B cell (primary cell): ENCODE results near the gene SUPT7L. TPM values are rescaled to one million over a fixed set of nuclear protein-coding genes. Genes with fewer than 3 reads are reported as not detected.

Experiments
- ATAC-seq: fragments of 200-7000 bp; cut with Tn5 transposase; one replicate; pipeline ENCODE4 v1.10.0; 2021; ENCODE audit warnings: low read depth, mild to moderate bottlenecking, moderate number of reproducible peaks, moderate library complexity
- CTCF ChIA-PET: fragments of 350-600 bp; sonication (Branson Sonifier 250); formaldehyde crosslinking; loops from one replicate; lab custom pipeline; 2021; ENCODE audit warnings: antibody characterized with exemption, inconsistent platforms; lab: Charles Lee
- POLR2A ChIA-PET: fragments of 350-600 bp; sonication (Branson Sonifier 250); formaldehyde crosslinking; loops from one replicate; lab custom pipeline; 2021; ENCODE audit warnings: antibody characterized with exemption; lab: Charles Lee
- DNase-seq: peaks from one replicate; pipeline ENCODE4 v3.0.0; 2013
- H2AFZ ChIP-seq: 2 replicates; pipeline ENCODE4 v1.6.1; 2012; ENCODE audit warnings: mild to moderate bottlenecking, low read depth, low read length; ENCODE audit not compliant: insufficient read depth, poor library complexity, severe bottlenecking
- H3K27ac ChIP-seq, 2 donors: 1 replicate in 1 of 2; 2 replicates in 1 of 2; pipeline ENCODE4 v1.5.1; 2012 to 2013; ENCODE audit warnings: low read length in 2 of 2, mild to moderate bottlenecking in 2 of 2, moderate library complexity in 1 of 2
- H3K27me3 ChIP-seq, 4 experiments: fragments of 200-600 bp in 1 of 4; sonication (generic) in 1 of 4; replicated peaks in 1 of 4; 1 replicate in 2 of 4; 2 replicates in 2 of 4; pipeline versions ENCODE4 v1.6.1 to v1.7.0; 2013 to 2016; ENCODE audit warnings: low read length in 3 of 4, mild to moderate bottlenecking in 2 of 4, mixed read lengths in 1 of 4, moderate library complexity in 1 of 4; ENCODE audit not compliant: insufficient read depth in 4 of 4, control insufficient read depth in 3 of 4; ENCODE audit errors: control extremely low read depth in 1 of 4
- H3K36me3 ChIP-seq, 2 experiments: replicated peaks in 1 of 2; 1 replicate in 1 of 2; 2 replicates in 1 of 2; pipeline versions ENCODE4 v1.6.1 to v1.7.1; 2013; ENCODE audit warnings: low read length in 1 of 2; ENCODE audit not compliant: insufficient read depth in 2 of 2, control insufficient read depth in 1 of 2; ENCODE audit errors: control extremely low read depth in 1 of 2, extremely low read depth in 1 of 2
- H3K4me1 ChIP-seq, 2 donors: fragments of 200-600 bp in 1 of 2; sonication (generic) in 1 of 2; 1 replicate in 1 of 2; 2 replicates in 1 of 2; pipeline versions ENCODE4 v1.5.1 to v1.6.1; 2013 to 2017; ENCODE audit warnings: low read length in 2 of 2; ENCODE audit not compliant: control insufficient read depth in 2 of 2, insufficient read depth in 2 of 2
- H3K4me2 ChIP-seq: replicated peaks from 2 replicates; pipeline ENCODE3; 2012; ENCODE audit warnings: mild to moderate bottlenecking, low read depth, low read length; ENCODE audit not compliant: poor library complexity, severe bottlenecking
- H3K4me3 ChIP-seq, 5 experiments: fragments of 200-600 bp in 1 of 5; sonication (generic) in 1 of 5; 1 replicate in 3 of 5; 2 replicates in 2 of 5; pipeline versions ENCODE4 v1.5.1 to v1.7.0; 2011 to 2016; ENCODE audit warnings: low read length in 4 of 5, mild to moderate bottlenecking in 4 of 5, low read depth in 2 of 5, control low read depth in 1 of 5, moderate library complexity in 1 of 5; ENCODE audit not compliant: insufficient read depth in 1 of 5; ENCODE audit errors: control extremely low read depth in 1 of 5, extremely low read depth in 1 of 5
- H3K79me2 ChIP-seq: fragments of 200-600 bp; sonication (generic); one replicate; pipeline ENCODE4 v1.6.0; 2016; ENCODE audit warnings: low read length; ENCODE audit not compliant: control insufficient read depth, insufficient read depth
- H3K9ac ChIP-seq: fragments of 200-600 bp; sonication (generic); 2 replicates; pipeline ENCODE4 v1.6.1; 2017; ENCODE audit warnings: mild to moderate bottlenecking, low read length, moderate library complexity
- H3K9me3 ChIP-seq, 3 donors: one replicate each; pipeline versions ENCODE4 v1.6.1 to v1.7.1; 2013; ENCODE audit warnings: low read length in 2 of 3; ENCODE audit not compliant: control insufficient read depth in 2 of 3, insufficient read depth in 1 of 3; ENCODE audit errors: control extremely low read depth in 1 of 3
- H4K20me1 ChIP-seq: 2 replicates; pipeline ENCODE4 v1.6.0; 2012; ENCODE audit warnings: mild to moderate bottlenecking, low read length; ENCODE audit not compliant: insufficient read depth, control insufficient read depth, poor library complexity, severe bottlenecking
- H3K27ac Mint-ChIP-seq: one replicate; pipeline ENCODE4 v1.8.0; 2021; ENCODE audit warnings: mixed read lengths
- H3K27me3 Mint-ChIP-seq: one replicate; pipeline ENCODE4 v1.8.0; 2021; ENCODE audit warnings: mixed read lengths
- H3K4me1 Mint-ChIP-seq: one replicate; pipeline ENCODE4 v1.8.0; 2021; ENCODE audit warnings: mixed read lengths
- H3K4me3 Mint-ChIP-seq: one replicate; pipeline ENCODE4 v1.8.0; 2021; ENCODE audit warnings: mixed read lengths
- H3K9me3 Mint-ChIP-seq: one replicate; pipeline ENCODE4 v1.8.0; 2022; ENCODE audit warnings: mixed read lengths; ENCODE audit not compliant: insufficient read depth
- EZH2 ChIP-seq: IDR thresholded peaks from 2 replicates; pipeline ENCODE4 v1.6.1; 2012; ENCODE audit warnings: borderline replicate concordance, low read depth, mild to moderate bottlenecking, moderate library complexity, low read length; ENCODE audit not compliant: insufficient read depth, poor library complexity, severe bottlenecking
- WGBS: methylation state at CpG from one replicate; pipeline ENCODE4 v1.1.5; 2013; ENCODE audit warnings: missing lambda C conversion rate; ENCODE audit not compliant: insufficient coverage; 5-methylcytosine and 5-hydroxymethylcytosine counted together
- intact Hi-C: fragments of 100-400 bp; cut with micrococcal nuclease; formaldehyde crosslinking; loops from one replicate; pipeline ENCODE4 v1.10.0; 2022
- polyA plus RNA-seq: library from polyadenylated mRNA; depleted of rRNA; stranded (reverse); fragments of >200 nt; gene quantifications from 2 replicates; pipeline ENCODE4 v1.2.3, GENCODE V29; 2012
- total RNA-seq, 2 donors: library from RNA; stranded (reverse); fragments of 120-200 nt in 1 of 2; gene quantifications; 1 replicate in 1 of 2; 2 replicates in 1 of 2; pipeline versions ENCODE4 v1.2.3 to v1.2.4, GENCODE V29; 2013 to 2022
- TF ChIP-seq, protein P1 (sequence below): fragments of 200-600 bp; IDR thresholded peaks from one replicate; pipeline ENCODE4 v1.8.0; 2022; ENCODE audit warnings: antibody characterized with exemption, mild to moderate bottlenecking

SUPT7L gene
- total and polyA plus RNA-seq, 2 donors (not counting 1 experiment from before 2014, with no cell fraction given), result 40.2 to 42.4 TPM

DNA sequence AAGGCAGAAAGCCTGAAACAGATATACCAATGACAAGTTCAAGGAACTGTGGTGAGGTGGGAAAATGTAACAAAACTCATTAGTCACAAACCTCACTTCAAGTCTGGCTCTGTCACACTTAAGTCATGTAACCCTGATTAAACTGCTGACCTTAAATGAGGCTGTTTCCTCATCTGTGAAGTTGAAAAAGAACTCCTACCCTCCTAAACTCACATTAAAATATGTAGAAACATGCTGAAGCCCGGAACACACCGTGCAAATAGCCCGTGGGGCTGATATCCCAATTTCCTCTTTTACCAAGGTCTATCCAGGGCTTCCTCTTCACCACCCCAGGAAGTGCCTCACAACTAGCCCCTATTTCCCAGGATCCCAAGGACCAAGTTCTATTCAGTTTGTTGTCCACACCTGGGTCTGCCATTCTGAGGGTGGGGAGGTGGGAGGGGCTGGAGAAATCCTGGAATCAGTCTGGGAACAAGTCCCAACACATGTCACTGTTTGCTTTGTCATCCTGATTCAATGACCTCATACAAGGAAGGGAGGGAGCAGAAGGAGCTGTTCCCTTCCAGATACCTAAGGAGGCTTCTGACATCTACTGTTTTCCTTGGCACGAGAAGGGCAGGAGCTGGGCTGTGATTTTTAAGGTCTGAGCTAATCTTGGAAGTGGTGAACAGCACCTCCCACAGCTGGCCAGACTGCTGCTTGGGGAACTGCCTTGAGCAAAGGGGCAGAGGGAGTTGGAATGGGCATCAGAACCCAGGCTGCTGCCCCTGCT, 42.6 kb upstream of the SUPT7L start:
- no peak overlapping the region for H3K27ac Mint-ChIP-seq
- Histone ChIP-seq H3K27me3 (no peaks in the 10 kb centered on the region), H3K4me1 (no peaks in the 10 kb centered on the region), H3K27ac (no peak overlapping the region), H3K9me3 (peaks cover 0 to 1% (median 0%) of the 10 kb centered on the region in 3 donors), H3K36me3 (no peaks in the 10 kb centered on the region), H3K9ac (no peak overlapping the region), H2AFZ (no peak overlapping the region), H3K79me2 (no peaks in the 10 kb centered on the region), H3K4me3 (no peak overlapping the region), H4K20me1 (no peaks in the 10 kb centered on the region), H3K4me2 (no peak overlapping the region)
- H3K4me1 Mint-ChIP-seq, result peaks cover 4% of the 10 kb centered on the region
- no peaks in the 10 kb centered on the region for H3K9me3 Mint-ChIP-seq
- intact Hi-C loops, result no loop called here
- H3K27me3 Mint-ChIP-seq, result peaks cover 12% of the 10 kb centered on the region
- no peak for TF ChIP-seq EZH2
- TF ChIP-seq, protein P1, sequence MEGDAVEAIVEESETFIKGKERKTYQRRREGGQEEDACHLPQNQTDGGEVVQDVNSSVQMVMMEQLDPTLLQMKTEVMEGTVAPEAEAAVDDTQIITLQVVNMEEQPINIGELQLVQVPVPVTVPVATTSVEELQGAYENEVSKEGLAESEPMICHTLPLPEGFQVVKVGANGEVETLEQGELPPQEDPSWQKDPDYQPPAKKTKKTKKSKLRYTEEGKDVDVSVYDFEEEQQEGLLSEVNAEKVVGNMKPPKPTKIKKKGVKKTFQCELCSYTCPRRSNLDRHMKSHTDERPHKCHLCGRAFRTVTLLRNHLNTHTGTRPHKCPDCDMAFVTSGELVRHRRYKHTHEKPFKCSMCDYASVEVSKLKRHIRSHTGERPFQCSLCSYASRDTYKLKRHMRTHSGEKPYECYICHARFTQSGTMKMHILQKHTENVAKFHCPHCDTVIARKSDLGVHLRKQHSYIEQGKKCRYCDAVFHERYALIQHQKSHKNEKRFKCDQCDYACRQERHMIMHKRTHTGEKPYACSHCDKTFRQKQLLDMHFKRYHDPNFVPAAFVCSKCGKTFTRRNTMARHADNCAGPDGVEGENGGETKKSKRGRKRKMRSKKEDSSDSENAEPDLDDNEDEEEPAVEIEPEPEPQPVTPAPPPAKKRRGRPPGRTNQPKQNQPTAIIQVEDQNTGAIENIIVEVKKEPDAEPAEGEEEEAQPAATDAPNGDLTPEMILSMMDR, result no peak
- ChIA-PET CTCF (interaction anchor here (0.9 to 3.3 kb wide), 6 partner anchors 14 to 748 kb away, joined by 3 to 34 read pairs (median 11); no protein-coding TSS in a partner anchor), POLR2A (no interaction called here)
- no peak for DNase-seq
- no peak overlapping the region for H3K4me3 Mint-ChIP-seq
- ATAC-seq, result no peak
- WGBS, result 67% methylated on average over 3 of the region's 4 CpGs

DNA sequence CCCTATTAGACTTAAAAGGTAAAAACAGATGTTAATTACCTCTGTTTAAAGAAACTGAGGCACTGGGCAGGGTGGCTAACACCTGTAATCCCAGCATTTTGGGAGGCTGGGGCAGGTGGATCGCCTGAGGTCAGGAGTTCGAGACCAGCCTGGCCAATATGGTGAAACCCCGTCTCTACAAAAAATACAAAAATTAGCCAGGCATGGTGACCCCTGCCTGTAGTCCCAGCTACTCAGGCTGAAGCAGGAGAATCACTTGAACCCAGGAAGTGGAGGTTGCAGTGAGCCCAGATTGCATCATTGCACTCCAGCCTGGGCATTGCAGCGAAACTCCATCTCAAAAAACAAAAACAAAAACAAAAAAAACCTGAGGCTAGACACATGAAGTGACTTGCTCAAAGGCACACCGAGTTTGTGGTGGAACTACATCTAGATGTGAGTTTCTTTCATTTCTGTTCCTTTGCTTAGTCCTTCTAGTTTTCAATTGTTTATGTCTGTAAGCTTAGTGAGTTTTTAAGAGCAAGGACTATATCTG, 41.0 kb upstream of the SUPT7L start:
- Mint-ChIP-seq H3K4me3 (no peak overlapping the region), H3K27ac (no peak overlapping the region), H3K27me3 (peaks cover 12% of the 10 kb centered on the region), H3K4me1 (peaks cover 4% of the 10 kb centered on the region), H3K9me3 (no peaks in the 10 kb centered on the region)
- WGBS, result 100% methylated on average over 2 of the region's 5 CpGs
- no peaks in the 10 kb centered on the region for H3K4me1 ChIP-seq
- peaks cover 0 to 1% (median 0%) of the 10 kb centered on the region in 3 donors for H3K9me3 ChIP-seq
- no peak for TF ChIP-seq EZH2
- TF ChIP-seq, protein P1, result no peak
- H3K79me2 ChIP-seq, result no peaks in the 10 kb centered on the region
- no peaks in the 10 kb centered on the region for H3K27me3 ChIP-seq
- H3K4me3 ChIP-seq, result no peak overlapping the region
- H3K36me3 ChIP-seq, result no peaks in the 10 kb centered on the region
- no peak overlapping the region for H3K4me2 ChIP-seq
- ATAC-seq (no peak), DNase-seq (no peak)
- intact Hi-C loops, result loop anchor here (5.0 kb wide), 1 partner anchor 708 kb away; no protein-coding TSS in a partner anchor
- ChIA-PET CTCF (interaction anchor here (0.8 to 3.3 kb wide), 24 partner anchors 8 to 911 kb away, joined by 3 to 34 read pairs (median 6); partner anchors contain the start of gene MRPL33), POLR2A (no interaction called here)
- no peaks in the 10 kb centered on the region for H4K20me1 ChIP-seq
- H3K9ac ChIP-seq, result no peak overlapping the region
- no peak overlapping the region for H3K27ac ChIP-seq
- H2AFZ ChIP-seq, result no peak overlapping the region
